AG04450 (cell line): ENCODE data around the gene EGLN1. TPM values are rescaled to one million over a fixed set of nuclear protein-coding genes. Genes with fewer than 3 reads are reported as not detected.
A peak's percentile ranks its signal among the peaks of the same experiment; 100 is the strongest.

ENCODE experiments used
- CTCF ChIA-PET: fragments of 300-600, 350-600 bp; formaldehyde crosslinking; extraction: SDS; loops from one replicate; lab custom pipeline; 2022; ENCODE audit warnings: antibody characterized with exemption, inconsistent platforms; lab: Charles Lee
- POLR2A ChIA-PET: fragments of 350-600 bp; formaldehyde crosslinking; extraction: SDS; loops from one replicate; lab custom pipeline; 2021; ENCODE audit warnings: antibody characterized with exemption, inconsistent platforms; lab: Yijun Ruan, JAX
- DNase-seq: peaks from one replicate; pipeline ENCODE4 v3.0.0-alpha.2; 2011; ENCODE audit warnings: low read depth, low spot score
- H3K27ac ChIP-seq: one replicate; pipeline ENCODE4 v1.5.1; 2012; ENCODE audit warnings: low read depth, low read length, control low read depth
- H3K27me3 ChIP-seq: one replicate; pipeline ENCODE4 v1.6.0; 2012; ENCODE audit warnings: low read length; ENCODE audit not compliant: control insufficient read depth, insufficient read depth
- H3K4me3 ChIP-seq: 2 replicates; pipeline ENCODE4 v1.5.1; 2011; ENCODE audit warnings: mild to moderate bottlenecking, low read depth, low read length, control low read depth
- H3K9me3 ChIP-seq: 2 replicates; pipeline ENCODE4 v1.5.1; 2012; ENCODE audit warnings: low read length; ENCODE audit not compliant: control insufficient read depth, insufficient read depth
- polyA plus RNA-seq: library from polyadenylated mRNA; depleted of rRNA; stranded (reverse); fragments of >200 nt; gene quantifications from 2 replicates; pipeline ENCODE4 v1.2.3, GENCODE V29; 2011
- TF ChIP-seq, protein P1 (sequence below): IDR thresholded peaks from 2 replicates; pipeline ENCODE4 v1.5.1; 2011; ENCODE audit warnings: low read depth, low read length, control low read depth, inconsistent platforms

The EGLN1 gene
- polyA plus RNA-seq, 1 experiment: 48.2 TPM

DNA sequence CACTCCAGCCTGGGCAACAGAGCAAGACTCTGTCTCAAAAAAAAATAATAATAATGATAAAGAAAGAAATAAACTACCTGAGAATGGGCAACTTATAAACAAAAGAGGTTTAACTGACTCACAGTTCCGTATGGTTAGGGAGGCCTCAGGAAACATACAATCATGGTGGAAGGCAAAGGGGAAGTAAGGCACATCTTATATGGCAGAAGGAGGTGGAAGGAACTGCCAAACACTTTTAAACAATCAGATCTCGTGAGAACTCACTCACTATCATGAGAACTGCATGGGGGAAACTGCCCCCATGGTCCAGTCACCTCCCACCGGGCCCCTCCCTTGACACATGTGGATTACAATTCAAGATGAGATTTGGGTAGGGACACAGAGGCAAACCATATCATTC lies 6.3 kb upstream of the EGLN1 start:
- H3K27ac ChIP-seq: no peak overlapping the region
- no peak for DNase-seq
- H3K27me3 ChIP-seq: no peaks in the 10 kb centered on the region
- TF ChIP-seq, protein P1, sequence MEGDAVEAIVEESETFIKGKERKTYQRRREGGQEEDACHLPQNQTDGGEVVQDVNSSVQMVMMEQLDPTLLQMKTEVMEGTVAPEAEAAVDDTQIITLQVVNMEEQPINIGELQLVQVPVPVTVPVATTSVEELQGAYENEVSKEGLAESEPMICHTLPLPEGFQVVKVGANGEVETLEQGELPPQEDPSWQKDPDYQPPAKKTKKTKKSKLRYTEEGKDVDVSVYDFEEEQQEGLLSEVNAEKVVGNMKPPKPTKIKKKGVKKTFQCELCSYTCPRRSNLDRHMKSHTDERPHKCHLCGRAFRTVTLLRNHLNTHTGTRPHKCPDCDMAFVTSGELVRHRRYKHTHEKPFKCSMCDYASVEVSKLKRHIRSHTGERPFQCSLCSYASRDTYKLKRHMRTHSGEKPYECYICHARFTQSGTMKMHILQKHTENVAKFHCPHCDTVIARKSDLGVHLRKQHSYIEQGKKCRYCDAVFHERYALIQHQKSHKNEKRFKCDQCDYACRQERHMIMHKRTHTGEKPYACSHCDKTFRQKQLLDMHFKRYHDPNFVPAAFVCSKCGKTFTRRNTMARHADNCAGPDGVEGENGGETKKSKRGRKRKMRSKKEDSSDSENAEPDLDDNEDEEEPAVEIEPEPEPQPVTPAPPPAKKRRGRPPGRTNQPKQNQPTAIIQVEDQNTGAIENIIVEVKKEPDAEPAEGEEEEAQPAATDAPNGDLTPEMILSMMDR: no peak
- ChIA-PET POLR2A (no interaction called here), CTCF (no interaction called here)
- H3K9me3 ChIP-seq: no peaks in the 10 kb centered on the region; the same call in 1 of the 2 replicates
- no peak overlapping the region for H3K4me3 ChIP-seq

DNA sequence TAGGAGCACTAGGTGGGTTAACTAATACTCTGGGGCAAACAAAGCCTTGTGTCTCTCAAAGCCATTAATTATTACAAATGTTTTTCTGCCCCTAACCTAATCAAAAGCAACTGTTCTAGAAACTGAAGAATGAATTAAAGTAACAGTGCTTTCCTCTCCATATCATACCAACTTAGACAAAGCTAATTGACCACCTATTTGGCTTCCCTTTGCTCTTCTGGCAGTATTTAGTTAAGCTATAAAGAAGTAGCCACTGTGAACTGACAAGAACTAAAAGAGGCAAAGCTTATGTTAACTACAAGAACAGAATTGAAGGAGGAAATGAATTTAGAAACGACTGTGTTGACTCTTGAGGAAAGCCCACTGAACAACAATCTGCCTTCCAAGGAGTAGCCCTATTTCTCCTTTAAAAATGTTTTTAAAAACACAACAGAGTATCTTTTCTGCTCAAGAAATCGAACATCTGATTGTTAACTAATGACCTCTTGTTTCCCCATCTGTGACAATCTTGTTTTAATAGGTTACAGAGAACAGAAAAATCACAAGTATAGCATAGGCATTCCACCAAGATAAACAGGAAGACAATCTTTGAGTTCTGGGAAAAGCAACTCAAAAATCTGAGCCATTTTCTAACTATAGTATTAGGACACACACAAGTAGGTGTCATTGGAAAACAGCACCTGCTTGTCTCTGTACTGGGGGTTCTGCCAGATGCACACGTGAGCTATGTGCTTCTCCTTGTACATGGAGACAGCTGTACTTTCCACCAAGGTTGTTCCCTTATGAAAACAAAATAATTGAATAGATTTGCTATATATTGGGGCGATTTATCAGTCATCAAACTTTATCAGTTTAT lies 3.1 kb upstream of the EGLN1 start:
- no peak for DNase-seq
- Histone ChIP-seq H3K27me3 (no peaks in the 10 kb centered on the region), H3K27ac (no peak overlapping the region), H3K9me3 (no peaks in the 10 kb centered on the region), H3K4me3 (no peak overlapping the region)
- ChIA-PET POLR2A (no interaction called here), CTCF (interaction anchor here (0.6 to 1.0 kb wide), 2 partner anchors 21 to 68 kb away, joined by 3 to 8 read pairs; no protein-coding TSS in a partner anchor)
- TF ChIP-seq, protein P1: no peak

DNA sequence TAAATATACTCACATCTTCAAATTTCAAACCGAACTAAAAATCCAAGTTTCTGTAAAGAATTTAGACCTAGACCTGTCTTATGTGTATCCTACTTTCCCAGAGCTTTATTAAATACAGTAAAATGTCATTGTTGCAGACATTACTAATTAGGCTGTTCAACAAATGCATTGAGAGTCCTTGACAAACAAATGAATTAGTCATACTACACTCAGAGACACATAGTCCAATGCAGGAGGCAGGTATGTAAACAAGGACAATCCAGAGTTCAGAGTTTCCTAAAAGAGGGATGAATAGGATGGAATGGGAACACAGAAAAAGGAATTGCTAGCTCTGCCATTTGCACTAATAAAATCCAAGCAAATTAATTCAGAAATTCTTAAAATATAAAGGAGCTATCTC lies 1.6 kb upstream of the EGLN1 start:
- CTCF ChIA-PET: no interaction called here
- POLR2A ChIA-PET: no interaction called here
- Histone ChIP-seq H3K9me3 (no peaks in the 10 kb centered on the region), H3K4me3 (no peak overlapping the region), H3K27ac (no peak overlapping the region), H3K27me3 (no peaks in the 10 kb centered on the region)
- DNase-seq: no peak
- TF ChIP-seq, protein P1: no peak

DNA sequence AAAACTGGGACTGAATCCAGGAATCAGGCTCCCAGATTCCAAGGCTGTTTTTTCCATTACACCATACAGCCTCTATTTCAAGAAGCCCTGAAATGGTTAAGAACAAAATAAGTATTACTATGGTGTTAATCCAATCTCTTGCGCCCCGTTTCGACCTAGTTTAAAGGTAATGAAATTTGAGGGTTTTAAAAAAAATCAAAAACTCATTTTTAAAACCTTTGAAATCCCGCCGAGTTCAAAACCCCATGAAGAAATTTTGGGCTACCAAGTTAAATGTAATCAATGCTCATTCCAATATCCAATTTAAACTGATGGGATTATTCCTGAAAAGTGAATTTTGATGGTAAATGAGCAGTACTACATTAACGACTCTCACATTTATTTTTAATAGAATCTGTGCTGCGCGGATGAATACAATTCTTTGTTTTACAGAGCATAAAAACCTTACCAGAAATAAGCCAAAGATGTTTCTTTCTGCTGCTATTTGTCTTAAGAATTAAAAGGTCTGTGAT lies 767 bp upstream of the EGLN1 start:
- H3K27ac ChIP-seq: peak overlapping the region; percentile 53
- no peak for DNase-seq
- TF ChIP-seq, protein P1: no peak
- peak overlapping the region; percentile 83 for H3K4me3 ChIP-seq
- H3K9me3 ChIP-seq: no peaks in the 10 kb centered on the region
- ChIA-PET POLR2A (no interaction called here), CTCF (no interaction called here)
- no peaks in the 10 kb centered on the region for H3K27me3 ChIP-seq

DNA sequence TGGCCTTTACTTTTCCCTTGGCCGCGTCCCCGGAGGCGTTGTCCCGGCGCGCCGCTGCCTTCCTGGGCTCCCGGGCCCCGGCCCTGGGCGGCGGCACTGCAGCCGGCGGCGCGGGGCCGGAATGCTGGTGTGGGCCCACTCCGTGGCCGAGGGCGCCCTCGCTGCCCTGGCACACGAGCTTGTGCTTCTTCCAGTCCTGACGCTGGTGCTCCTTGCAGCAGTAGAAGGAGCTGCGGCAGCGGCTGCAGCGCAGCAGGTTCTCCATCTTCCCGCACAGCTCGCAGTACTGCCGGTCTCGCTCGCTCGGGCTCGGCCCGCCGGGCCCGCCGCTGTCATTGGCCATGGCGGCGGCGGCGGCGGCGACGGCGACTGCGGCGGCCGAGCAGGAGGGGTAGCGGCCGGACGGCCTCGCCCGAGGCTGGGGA lies 529 bp downstream of the EGLN1 start:
- TF ChIP-seq, protein P1: no peak
- POLR2A ChIA-PET: interaction anchor here (1.0 kb wide), 2 partner anchors 84 to 107 kb away, joined by 3 read pairs; partner anchors contain the start of genes EXOC8, SPRTN and TSNAX
- Histone ChIP-seq H3K9me3 (no peaks in the 10 kb centered on the region), H3K27ac (no peak overlapping the region), H3K27me3 (no peaks in the 10 kb centered on the region), H3K4me3 (peak overlapping the region; percentile 83)
- CTCF ChIA-PET: no interaction called here
- DNase-seq: no peak
